Liver (tissue), 9 donors: Measurements from ENCODE around the gene CACNA1C. TPM values are rescaled to one million over a fixed set of nuclear protein-coding genes. Genes with fewer than 3 reads are reported as not detected.

Experiments
- DNase-seq: peaks from one replicate; pipeline ENCODE4 v3.0.0-alpha.2; 2017; ENCODE audit warnings: low spot score
- H3K27ac ChIP-seq, 2 donors: one replicate each; pipeline ENCODE4 v1.7.0; 2013; ENCODE audit warnings: inconsistent platforms in 2 of 2, low read length in 2 of 2, control low read depth in 1 of 2, low read depth in 1 of 2, mild to moderate bottlenecking in 1 of 2
- H3K27me3 ChIP-seq, 4 donors: one replicate each; pipeline versions ENCODE4 v1.6.1 to v1.7.0; 2013; ENCODE audit warnings: low read length in 3 of 4, inconsistent platforms in 1 of 4, mild to moderate bottlenecking in 1 of 4, moderate library complexity in 1 of 4; ENCODE audit not compliant: control insufficient read depth in 4 of 4, insufficient read depth in 4 of 4
- H3K36me3 ChIP-seq, 4 donors: one replicate each; pipeline versions ENCODE4 v1.6.1 to v1.7.0; 2013; ENCODE audit warnings: low read length in 3 of 4, mild to moderate bottlenecking in 3 of 4, low read depth in 1 of 4, moderate library complexity in 1 of 4; ENCODE audit not compliant: control insufficient read depth in 4 of 4, insufficient read depth in 3 of 4
- H3K4me1 ChIP-seq, 4 donors: one replicate each; pipeline versions ENCODE4 v1.6.1 to v1.7.0; 2013; ENCODE audit warnings: low read length in 3 of 4, mild to moderate bottlenecking in 3 of 4, moderate library complexity in 1 of 4; ENCODE audit not compliant: control insufficient read depth in 4 of 4, insufficient read depth in 4 of 4
- H3K4me3 ChIP-seq, 3 donors: one replicate each; pipeline versions ENCODE4 v1.6.1 to v1.7.0; 2013; ENCODE audit warnings: low read length in 3 of 3, control low read depth in 1 of 3, low read depth in 1 of 3, mild to moderate bottlenecking in 1 of 3
- H3K9ac ChIP-seq, 2 donors: one replicate each; pipeline ENCODE4 v1.7.0; 2013; ENCODE audit warnings: low read length in 2 of 2, mild to moderate bottlenecking in 2 of 2, moderate library complexity in 2 of 2, control low read depth in 1 of 2, low read depth in 1 of 2
- H3K9me3 ChIP-seq, 4 donors: one replicate each; pipeline versions ENCODE4 v1.6.1 to v1.7.0; 2013; ENCODE audit warnings: low read length in 3 of 4; ENCODE audit not compliant: control insufficient read depth in 4 of 4
- ATF3 ChIP-seq: IDR thresholded peaks from 2 replicates; pipeline ENCODE4 v1.6.1; 2016; ENCODE audit warnings: antibody characterized with exemption
- CTCF ChIP-seq: fragments of 150-350 bp; IDR thresholded peaks from 2 replicates; pipeline ENCODE4 v1.5.1; 2017; ENCODE audit warnings: improper control_type of control experiment, low read depth, low read length; ENCODE audit not compliant: missing input control
- EGR1 ChIP-seq, 2 donors: IDR thresholded peaks; 2 replicates each; pipeline ENCODE4 v1.6.1; 2016 to 2018; ENCODE audit warnings: antibody characterized with exemption in 2 of 2, low read depth in 2 of 2
- FOXA1 ChIP-seq: IDR thresholded peaks from 2 replicates; pipeline ENCODE4 v1.6.1; 2016; ENCODE audit warnings: antibody characterized with exemption
- FOXA2 ChIP-seq: IDR thresholded peaks from 2 replicates; pipeline ENCODE4 v1.6.1; 2016; ENCODE audit warnings: antibody characterized with exemption
- GABPA ChIP-seq, 2 donors: IDR thresholded peaks in 1 of 2; conservative IDR thresholded peaks in 1 of 2; 2 replicates each; pipeline ENCODE4 v1.6.1; 2016; ENCODE audit warnings: antibody characterized with exemption in 2 of 2, mild to moderate bottlenecking in 1 of 2, moderate library complexity in 1 of 2
- HNF4G ChIP-seq: IDR thresholded peaks from 2 replicates; pipeline ENCODE4 v1.6.1; 2016; ENCODE audit warnings: antibody characterized with exemption
- JUND ChIP-seq, 2 donors: IDR thresholded peaks; 2 replicates each; pipeline ENCODE4 v1.6.1; 2016; ENCODE audit warnings: antibody characterized with exemption in 2 of 2
- MAX ChIP-seq: IDR thresholded peaks from 2 replicates; pipeline ENCODE4 v1.6.1; 2016; ENCODE audit warnings: antibody characterized with exemption
- NR2F2 ChIP-seq: IDR thresholded peaks from 2 replicates; pipeline ENCODE4 v1.6.1; 2016; ENCODE audit warnings: antibody characterized with exemption
- RAD21 ChIP-seq, 2 donors: IDR thresholded peaks; 2 replicates each; pipeline ENCODE4 v1.6.1; 2016; ENCODE audit warnings: antibody characterized with exemption in 2 of 2, mild to moderate bottlenecking in 2 of 2
- RXRA ChIP-seq, 2 donors: IDR thresholded peaks; 2 replicates each; pipeline ENCODE4 v1.6.1; 2017 to 2018; ENCODE audit warnings: antibody characterized with exemption in 2 of 2, mild to moderate bottlenecking in 1 of 2
- SP1 ChIP-seq: IDR thresholded peaks from 2 replicates; pipeline ENCODE4 v1.6.1; 2018; ENCODE audit warnings: antibody characterized with exemption, mild to moderate bottlenecking
- TAF1 ChIP-seq: conservative IDR thresholded peaks from 2 replicates; pipeline ENCODE4 v1.6.1; 2016; ENCODE audit warnings: antibody characterized with exemption, mild to moderate bottlenecking
- YY1 ChIP-seq: IDR thresholded peaks from 2 replicates; pipeline ENCODE4 v1.6.1; 2016; ENCODE audit warnings: antibody characterized with exemption, mild to moderate bottlenecking
- ZBTB33 ChIP-seq: IDR thresholded peaks from 2 replicates; pipeline ENCODE4 v1.6.1; 2016; ENCODE audit warnings: antibody characterized with exemption
- WGBS: extraction: QIAGEN DNeasy Blood & Tissue Kit; methylation state at CpG from one replicate; pipeline ENCODE4 v1.1.7; 2013; 5-methylcytosine and 5-hydroxymethylcytosine counted together
- polyA plus RNA-seq, 2 donors: library from polyadenylated mRNA; stranded (reverse) in 1 of 2; unstranded in 1 of 2; fragments of 200-250 nt in 1 of 2; fragments of >200 nt in 1 of 2; fragmentation: Nextera tagmentation in 1 of 2; extraction: Ambion mirVana in 1 of 2; gene quantifications; one replicate each; pipeline versions ENCODE4 v1.2.1 to v1.2.3, GENCODE V29; 2013 to 2015
- total RNA-seq, 2 donors: library from RNA; depleted of rRNA; stranded (reverse); fragments of >200 nt; gene quantifications; one replicate each; pipeline ENCODE4 v1.2.3, GENCODE V29; 2014
- donor health status: healthy.
- donor health status: healthy.
- donor health status: healthy.
- donor health status: healthy.
- donor health status: healthy.

Gene CACNA1C
- 1 to 10 TPM in 1 of 2 donors, under 1 TPM in 1; 0.37 to 1.9 TPM for total RNA-seq
- under 1 TPM; 0.23 to 0.44 TPM for polyA plus RNA-seq

- H3K9ac ChIP-seq, result no peak within 1 kb of the TSS
- H3K27ac ChIP-seq, result peak within 1 kb of the TSS; percentile 10 to 12
- no peaks in the 10 kb centered on the region for H3K36me3 ChIP-seq
- peak within 1 kb of the TSS in 2 of 3 donors; percentile 33 to 56 for H3K4me3 ChIP-seq
- 1% methylated on average over 90 of the region's 90 CpGs for WGBS
- DNase-seq, result no peak
- peaks cover 5 to 31% (median 9%) of the 10 kb centered on the region in 4 donors for H3K27me3 ChIP-seq
- H3K4me1 ChIP-seq, result peaks cover 6 to 12% (median 10%) of the 10 kb centered on the region in 4 donors
- TF ChIP-seq CTCF (peak; percentile 9), HNF4G (no peak)
- H3K9me3 ChIP-seq, result no peaks in the 10 kb centered on the region
Observed at GRCh38 chr12:2052826-2053678, at the start of gene CACNA1C. CACNA1C (plus strand) TSS chr12:2052987; CDS start chr12:2053563, 576 bp downstream.

GRCh38 chr12:2003676-2004112, 49.1 kb upstream of the CACNA1C start:
- H3K36me3 ChIP-seq, result no peaks in the 10 kb centered on the region
- no peak for DNase-seq
- peak overlapping the region; percentile 74 to 92 (median 83) for H3K4me3 ChIP-seq
- WGBS, result under 1% methylated on average over 13 of the region's 13 CpGs
- no peaks in the 10 kb centered on the region for H3K9me3 ChIP-seq
- peak overlapping the region; percentile 94 to 96 for H3K27ac ChIP-seq
- TF ChIP-seq SP1, result no peak
- H3K4me1 ChIP-seq, result peaks cover 6 to 24% (median 13%) of the 10 kb centered on the region in 4 donors
- peak overlapping the region; percentile 82 to 89 for H3K9ac ChIP-seq
- no peaks in the 10 kb centered on the region for H3K27me3 ChIP-seq

- Histone ChIP-seq H3K4me1 (peaks cover 5 to 28% (median 19%) of the 10 kb centered on the region in 4 donors), H3K9ac (peak within 1 kb of the TSS; percentile 82 to 89), H3K36me3 (no peaks in the 10 kb centered on the region), H3K9me3 (no peaks in the 10 kb centered on the region), H3K27me3 (no peaks in the 10 kb centered on the region), H3K4me3 (peak within 1 kb of the TSS; percentile 74 to 92 (median 83)), H3K27ac (peak within 1 kb of the TSS; percentile 94 to 96)
- WGBS, result 3% methylated on average over 55 of the region's 55 CpGs
- DNase-seq, result peak; percentile 94
- TF ChIP-seq JUND (IDR thresholded peaks at IDR 0.05), result no peak
- no peak for TF ChIP-seq HNF4G
- peak; percentile 98 for TF ChIP-seq YY1
- no peak for TF ChIP-seq ATF3
- TF ChIP-seq CTCF, result no peak
- TF ChIP-seq FOXA1, result peak; percentile 69
- peak; percentile 60 for TF ChIP-seq ZBTB33
- peak; percentile 75 for TF ChIP-seq SP1
- TF ChIP-seq EGR1 (IDR thresholded peaks at IDR 0.05; ENCODE audit: low read depth in 2 of 2), result peak in 1 of 2 donors; percentile 65
- TF ChIP-seq RXRA (IDR thresholded peaks at IDR 0.05), result peak; percentile 37 to 44
- no peak for TF ChIP-seq MAX
- TF ChIP-seq FOXA2, result peak; percentile 46
- TF ChIP-seq GABPA (IDR thresholded peaks at IDR 0.05 in 1 of 2, conservative IDR thresholded peaks at IDR 0.05 in 1 of 2), result peak in 1 of 2 donors; percentile 77
- no peak for TF ChIP-seq TAF1
- TF ChIP-seq NR2F2, result peak; percentile 11
- peak; percentile 5 to 37 for TF ChIP-seq RAD21 (IDR thresholded peaks at IDR 0.05)
Observed at GRCh38 chr12:2004113-2004929, 48.5 kb upstream of the CACNA1C start, which contains the start of gene DCP1B. DCP1B (minus strand) TSS chr12:2004457; CDS start chr12:2004431, 26 bp downstream.
